HG02938 (cell line): Measurements from ENCODE around the gene EIPR1.
A peak's percentile ranks its signal among the peaks of the same experiment; 100 is the strongest.

Experiments used
- ATAC-seq: cut with Tn5 transposase; IDR thresholded peaks from one replicate; pipeline ENCODE4 v1.9.1; 2021; ENCODE audit warnings: mild to moderate bottlenecking, moderate library complexity; ENCODE audit not compliant: unreplicated experiment

EIPR1 gene

GRCh38 chr2:3223080-3223923 is 154.3 kb downstream of the EIPR1 start:
- peak; percentile 94 for ATAC-seq

DNA sequence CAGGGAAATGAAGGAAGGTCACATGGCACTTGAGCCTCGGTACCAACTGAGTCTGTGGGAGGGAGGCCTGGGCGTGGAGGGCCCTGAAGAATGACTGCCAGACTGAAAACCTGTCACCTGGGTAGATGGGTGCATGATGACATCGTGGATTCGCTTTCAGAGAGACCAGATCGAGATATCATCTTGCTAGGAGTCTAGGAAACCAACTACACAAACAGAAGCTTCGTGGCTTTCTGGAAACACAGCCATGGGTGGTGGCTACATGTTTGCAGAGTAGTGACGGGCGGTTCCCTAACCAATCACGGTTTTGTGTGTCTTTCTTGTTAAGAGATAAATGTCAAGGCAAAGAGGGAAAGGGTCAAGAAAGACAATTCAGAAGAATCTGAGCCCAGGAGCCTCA is 155.0 kb downstream of the EIPR1 start:
- peak; percentile 61 for ATAC-seq

DNA sequence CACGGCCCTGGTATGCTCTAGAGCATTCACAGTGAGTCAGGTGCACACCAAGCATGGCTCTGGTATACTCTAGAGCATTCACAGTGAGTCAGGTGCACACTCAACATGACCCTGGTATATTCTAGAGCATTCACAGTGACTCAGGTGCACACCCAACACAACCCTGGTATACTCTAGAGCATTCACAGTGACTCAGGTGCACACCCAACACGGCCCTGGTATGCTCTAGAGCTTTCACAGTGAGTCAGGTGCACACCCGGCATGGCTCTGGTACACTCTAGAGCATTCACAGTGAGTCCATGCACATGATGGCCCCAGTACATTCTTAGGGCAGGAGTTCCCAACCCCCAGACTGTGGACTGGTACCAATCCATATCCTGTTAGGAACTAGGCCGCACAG is 158.1 kb downstream of the EIPR1 start:
- ATAC-seq: no peak

DNA sequence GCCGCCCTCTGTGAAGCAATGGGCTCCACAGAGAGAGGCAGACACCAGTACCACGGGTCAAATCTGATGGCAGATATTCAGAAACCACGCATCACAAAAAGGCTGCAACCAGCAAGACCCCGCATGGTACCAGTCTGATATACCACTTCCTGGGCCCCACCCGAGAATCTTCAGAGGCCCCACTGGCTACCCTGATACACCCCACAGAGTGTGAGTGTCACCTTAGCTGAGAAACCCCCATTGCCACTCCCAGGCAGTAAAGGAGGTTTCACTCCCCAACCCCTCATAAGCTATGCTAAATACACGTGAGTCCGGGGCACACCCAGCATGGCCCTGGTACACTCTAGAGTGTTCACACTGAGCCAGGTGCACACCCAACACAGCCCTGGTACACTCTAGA is 160.0 kb downstream of the EIPR1 start:
- ATAC-seq: no peak

DNA sequence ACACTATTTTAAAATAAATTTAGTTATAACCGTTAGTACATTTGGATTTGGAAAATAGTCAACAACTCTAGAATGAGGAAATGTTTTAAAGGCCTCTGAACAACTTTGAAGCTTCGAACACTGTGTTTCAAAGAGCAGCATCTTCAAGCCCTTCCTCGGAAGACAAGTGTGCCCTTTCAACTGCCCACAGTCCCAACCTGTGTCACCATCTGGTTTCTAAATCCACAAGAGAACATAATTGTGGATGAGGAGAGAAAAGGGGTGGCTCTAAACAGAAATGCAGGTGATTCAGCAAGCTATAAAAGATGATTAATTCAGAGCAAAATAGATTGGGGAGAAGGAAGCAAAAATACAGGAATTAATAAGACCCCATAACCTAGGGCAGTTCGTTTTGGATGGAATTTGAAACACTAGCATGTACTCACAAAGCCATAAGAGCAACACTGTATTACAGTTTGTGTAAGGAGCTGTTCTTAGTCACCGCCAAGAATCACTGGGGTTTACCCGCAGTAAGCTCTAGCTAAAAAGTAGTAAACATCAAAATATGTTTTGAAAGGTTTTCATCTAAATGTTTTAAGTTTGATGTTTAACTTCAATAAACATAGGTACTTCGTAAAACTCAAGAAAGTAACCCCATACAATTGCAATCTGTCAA is 160.7 kb downstream of the EIPR1 start:
- ATAC-seq: no peak

DNA sequence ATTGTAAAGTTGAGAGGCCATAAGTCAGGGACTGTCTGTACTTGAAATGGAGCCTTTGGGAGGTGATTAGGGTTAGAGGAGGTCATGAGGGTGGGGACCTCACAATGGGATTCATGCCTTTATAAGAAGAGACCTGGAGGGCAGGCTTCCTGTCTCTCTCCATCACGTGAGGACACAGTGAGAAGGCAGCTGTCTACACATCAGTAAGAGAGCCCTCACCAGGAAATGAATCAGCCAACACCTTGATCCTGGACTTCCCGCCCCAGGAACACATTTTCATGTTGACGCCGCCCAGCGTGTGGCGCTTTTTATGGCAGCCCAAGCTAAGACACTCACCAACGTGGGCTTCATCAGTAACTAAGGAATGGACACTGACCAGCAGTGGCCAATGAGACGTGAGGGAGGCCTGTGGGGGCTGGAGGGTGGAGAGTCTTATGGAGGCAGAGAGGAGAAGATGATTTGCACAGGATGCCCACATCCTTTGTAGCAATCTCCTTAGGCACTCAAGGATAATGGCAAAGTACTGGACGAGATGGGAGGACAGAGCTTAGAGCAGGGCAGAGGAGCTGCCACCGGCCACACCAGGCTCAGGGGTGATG is 162.7 kb downstream of the EIPR1 start:
- ATAC-seq: no peak

DNA sequence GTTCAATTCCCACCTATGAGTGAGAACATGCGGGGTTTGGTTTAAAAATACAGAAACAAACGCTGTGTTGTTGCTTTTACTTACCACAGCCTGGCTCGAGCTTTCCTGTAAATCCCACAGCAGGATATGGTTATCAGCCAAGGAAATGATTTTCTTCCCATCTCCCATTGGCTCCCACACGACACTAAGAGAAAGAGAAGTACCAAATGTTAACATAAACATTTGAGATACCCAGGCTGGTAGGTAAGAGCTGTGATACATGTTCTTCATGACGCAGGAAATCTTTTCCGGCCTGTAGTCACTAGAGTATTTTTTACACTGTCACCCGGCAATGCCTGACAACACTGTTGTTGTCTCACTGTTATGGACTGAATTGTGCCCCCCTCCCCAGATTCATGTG is 163.6 kb downstream of the EIPR1 start:
- no peak for ATAC-seq

DNA sequence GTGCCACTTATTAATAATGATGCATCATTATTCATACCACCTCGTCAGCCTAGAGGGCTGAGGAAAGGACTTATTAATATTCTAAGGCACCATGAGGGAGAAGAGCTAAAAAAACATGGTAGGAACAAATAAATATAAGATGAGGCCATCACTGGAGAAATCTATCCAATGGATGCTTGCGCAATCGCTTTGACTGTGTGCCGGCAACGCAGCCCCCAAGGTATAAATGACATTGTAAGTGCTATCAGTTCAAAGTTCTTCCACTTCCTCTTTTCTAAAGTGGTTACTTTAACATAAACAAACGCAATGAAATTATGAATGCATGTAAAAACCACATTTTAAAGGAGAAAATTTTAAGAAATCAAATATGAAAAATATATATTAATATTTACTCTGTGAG is 164.6 kb downstream of the EIPR1 start:
- no peak for ATAC-seq

GRCh38 chr2:3212061-3212362 is 165.6 kb downstream of the EIPR1 start:
- ATAC-seq: no peak

DNA sequence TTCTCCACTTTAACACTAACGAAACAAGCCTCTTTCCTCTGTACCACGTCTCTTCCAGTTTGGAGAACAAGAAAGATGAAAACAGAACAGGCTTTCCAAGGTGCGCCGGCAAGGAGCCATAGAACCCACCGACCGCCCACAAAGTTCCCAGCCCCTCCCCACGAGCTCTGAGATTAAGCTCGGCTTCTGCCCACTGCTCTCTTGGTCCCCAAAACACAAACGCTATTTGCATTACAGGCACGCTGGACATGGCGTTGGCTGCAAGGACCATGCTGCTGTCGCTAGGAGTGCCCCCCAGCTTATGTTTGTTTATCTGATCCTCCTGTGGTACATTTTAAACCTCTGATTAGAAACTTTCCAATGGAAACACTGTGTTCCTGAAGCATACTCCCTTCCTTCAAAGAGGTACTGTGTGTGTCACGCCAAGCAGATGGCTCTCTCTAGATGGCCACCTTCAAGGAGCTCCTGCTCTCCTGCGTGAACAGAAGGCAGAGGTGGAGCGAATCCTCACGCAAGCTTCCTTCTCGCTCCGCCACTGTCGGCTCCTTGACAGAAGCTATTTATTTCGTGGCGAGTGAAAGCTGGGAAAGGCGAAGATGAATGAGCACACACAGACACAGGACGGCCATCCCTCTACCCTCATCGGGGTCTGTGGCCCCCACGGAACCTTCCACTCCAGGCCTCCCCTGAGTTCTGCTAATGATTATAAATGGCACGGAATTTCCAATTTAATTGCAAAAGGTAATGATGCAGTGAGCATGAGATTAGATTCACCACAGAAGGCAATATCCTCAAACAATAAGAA is 166.2 kb downstream of the EIPR1 start:
- no peak for ATAC-seq

GRCh38 chr2:3210257-3210656 is 167.4 kb downstream of the EIPR1 start:
- no peak for ATAC-seq

GRCh38 chr2:3209258-3209657 is 168.4 kb downstream of the EIPR1 start:
- ATAC-seq: no peak

DNA sequence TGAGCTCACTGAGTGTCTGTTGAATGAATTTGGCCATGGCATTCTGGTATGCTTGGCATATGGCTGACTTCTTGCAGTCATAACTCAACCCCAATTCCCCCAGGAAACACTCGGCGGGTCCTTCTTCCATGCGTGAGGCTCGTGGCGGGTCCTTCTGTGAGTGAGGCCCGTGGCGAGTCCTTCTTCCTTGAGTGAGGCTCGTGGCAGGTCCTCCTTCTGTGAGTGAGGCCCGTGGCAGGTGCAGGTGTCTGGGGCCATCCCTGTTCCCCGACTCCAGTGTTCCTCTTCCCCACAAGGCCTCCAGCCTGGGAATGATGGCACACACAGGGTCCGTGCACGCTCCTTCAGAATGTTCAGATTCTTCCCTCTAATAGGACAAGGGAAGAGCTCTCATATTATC is 169.0 kb downstream of the EIPR1 start:
- ATAC-seq: no peak

GRCh38 chr2:3208179-3208578 is 169.4 kb downstream of the EIPR1 start:
- no peak for ATAC-seq

DNA sequence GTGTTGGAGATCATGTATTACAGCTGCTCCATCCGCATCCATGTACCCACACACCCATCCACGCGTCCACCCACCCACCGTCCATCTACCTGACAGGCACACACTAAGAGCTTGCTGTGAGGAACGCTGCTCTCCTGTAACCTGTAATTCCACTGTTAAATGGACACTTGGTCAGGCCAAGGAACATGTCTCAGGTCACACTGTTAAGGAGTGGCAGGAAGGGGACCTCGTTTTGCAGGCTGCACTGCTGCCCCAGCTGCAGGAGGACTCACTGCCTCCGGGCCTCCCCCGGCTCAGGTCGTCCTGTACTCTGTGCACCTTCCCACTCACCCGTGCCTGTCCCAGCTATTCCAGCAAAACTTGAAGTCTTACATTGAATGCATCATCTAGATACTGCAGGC is 170.5 kb downstream of the EIPR1 start:
- no peak for ATAC-seq

GRCh38 chr2:3205845-3206244 is 171.8 kb downstream of the EIPR1 start:
- ATAC-seq: no peak

GRCh38 chr2:3204031-3204821 is 173.4 kb downstream of the EIPR1 start:
- no peak for ATAC-seq

DNA sequence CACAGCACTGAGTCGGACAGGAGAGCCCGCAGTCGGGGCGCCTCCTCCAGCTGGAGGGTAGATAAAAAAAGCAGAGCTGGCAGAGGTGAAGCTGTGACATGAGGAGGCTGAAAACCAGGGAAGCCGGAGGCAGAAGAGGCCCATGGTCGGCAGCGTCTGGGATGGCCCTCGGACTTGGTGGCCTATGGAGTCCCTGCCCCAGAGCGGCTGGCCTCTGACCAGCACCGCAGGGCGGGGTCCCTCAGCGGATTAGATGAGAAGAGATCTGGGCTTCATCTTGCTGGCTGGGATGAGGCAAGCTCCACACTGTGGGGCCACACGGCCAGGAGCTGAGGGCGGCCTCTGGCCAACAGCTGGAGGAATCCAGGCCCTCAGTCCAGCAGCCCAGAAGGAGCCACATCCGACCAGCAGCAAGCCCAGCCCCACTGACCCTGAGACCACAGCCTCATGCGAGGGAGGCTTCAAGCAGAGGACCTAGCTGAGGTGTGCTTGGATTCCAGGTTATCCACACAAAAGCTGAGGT is 174.1 kb downstream of the EIPR1 start:
- no peak for ATAC-seq

DNA sequence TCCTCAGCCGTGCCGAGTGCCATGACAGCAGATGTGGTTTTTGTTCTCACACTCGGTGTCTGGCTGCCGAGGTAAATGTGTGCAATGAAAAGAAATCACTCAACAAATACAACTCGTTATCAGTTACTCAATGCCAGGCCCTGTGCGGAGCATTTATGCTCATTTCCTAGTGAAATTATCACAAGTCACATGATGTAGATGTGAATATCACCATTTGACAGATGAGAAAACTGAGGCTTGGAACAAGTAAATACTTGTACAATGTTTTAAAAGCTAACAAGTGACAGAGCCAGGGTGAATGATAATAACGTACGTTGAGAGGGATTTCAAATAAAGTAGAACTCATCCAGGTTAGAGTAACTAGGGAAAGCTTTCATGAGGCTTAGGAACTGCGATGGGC is 174.7 kb downstream of the EIPR1 start:
- ATAC-seq: no peak

DNA sequence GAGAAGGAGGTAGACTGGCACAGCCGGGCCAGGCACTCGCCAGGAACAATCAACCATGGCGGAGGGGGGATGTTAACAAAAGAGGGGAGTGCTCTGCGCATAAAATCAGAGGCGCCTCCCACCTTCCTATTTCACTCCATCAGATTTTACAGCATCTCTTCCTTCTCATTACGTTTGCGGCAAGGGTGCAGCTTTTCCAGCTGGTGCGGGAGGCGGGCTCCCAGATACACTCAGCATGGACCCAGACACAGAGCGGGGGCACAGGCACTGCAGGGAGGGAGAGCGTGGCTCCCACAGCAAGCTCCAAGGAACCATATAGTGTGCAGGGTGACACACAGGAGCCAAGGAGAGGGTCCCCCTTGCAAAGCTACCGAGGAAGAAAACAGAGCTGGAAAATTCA is 176.3 kb downstream of the EIPR1 start:
- ATAC-seq: no peak
